SK-N-SH (cell line): ENCODE data around the gene SIPA1L2. TPM values are rescaled to one million over a fixed set of nuclear protein-coding genes. Genes with fewer than 3 reads are reported as not detected.

Experiments
- CTCF ChIA-PET: fragments of 300-600, 350-600 bp; formaldehyde crosslinking; extraction: SDS; loops from one replicate; lab custom pipeline; 2021; lab: Yijun Ruan, JAX
- POLR2A ChIA-PET: fragments of 350-600 bp; sonication (Branson Sonifier 250); formaldehyde crosslinking; extraction: SDS; loops from one replicate; lab custom pipeline; 2020; ENCODE audit warnings: antibody characterized with exemption, inconsistent platforms; lab: Yijun Ruan, JAX
- DNase-seq: peaks from one replicate; pipeline ENCODE4 v3.0.0; 2012
- H2AFZ ChIP-seq: fragments of 200-600 bp; sonication (generic); 2 replicates; pipeline ENCODE4 v1.8.1; 2016; ENCODE audit warnings: antibody characterized with exemption, mild to moderate bottlenecking, low read depth
- H3F3A ChIP-seq: fragments of 200-600 bp; sonication (generic); replicated peaks from 2 replicates; pipeline ENCODE3; 2016; ENCODE audit warnings: antibody characterized with exemption, mild to moderate bottlenecking; ENCODE audit not compliant: insufficient read depth
- H3K27ac ChIP-seq, 2 experiments: fragments of 200-500 bp in 1 of 2; fragments of 200-600 bp in 1 of 2; sonication (Bioruptor generic) in 1 of 2; sonication (generic), shearing (Covaris generic) in 1 of 2; 2 replicates each; pipeline versions ENCODE4 v1.5.1 to v1.6.1; 2014 to 2016; ENCODE audit warnings: low read depth in 2 of 2, inconsistent platforms in 1 of 2, low read length in 1 of 2, mild to moderate bottlenecking in 1 of 2, mixed read lengths in 1 of 2
- H3K27me3 ChIP-seq: fragments of 200-600 bp; sonication (generic), shearing (Covaris generic); 2 replicates; pipeline ENCODE4 v1.6.1; 2016; ENCODE audit warnings: mixed run types; ENCODE audit not compliant: insufficient read depth
- H3K36me3 ChIP-seq, 2 experiments: fragments of 200-500 bp in 1 of 2; fragments of 200-600 bp in 1 of 2; sonication (Bioruptor generic) in 1 of 2; sonication (generic) in 1 of 2; replicated peaks in 1 of 2; 2 replicates each; pipeline versions ENCODE3 to v1.5.1; 2014 to 2016; ENCODE audit warnings: low read length in 1 of 2, mild to moderate bottlenecking in 1 of 2; ENCODE audit not compliant: insufficient read depth in 2 of 2, control insufficient read depth in 1 of 2
- H3K4me1 ChIP-seq, 2 experiments: fragments of 200-500 bp in 1 of 2; fragments of 200-600 bp in 1 of 2; sonication (Bioruptor generic) in 1 of 2; sonication (generic), shearing (Covaris generic) in 1 of 2; 2 replicates each; pipeline versions ENCODE4 v1.5.1 to v1.6.1; 2014 to 2016; ENCODE audit warnings: low read depth in 1 of 2, low read length in 1 of 2, mixed run types in 1 of 2; ENCODE audit not compliant: insufficient read depth in 2 of 2, control insufficient read depth in 1 of 2
- H3K4me2 ChIP-seq: fragments of 200-600 bp; sonication (generic), shearing (Covaris generic); 2 replicates; pipeline ENCODE4 v1.6.1; 2017; ENCODE audit warnings: mixed run types
- H3K4me3 ChIP-seq, 2 experiments: fragments of 200-500 bp in 1 of 2; fragments of 200-600 bp in 1 of 2; sonication (Bioruptor generic) in 1 of 2; sonication (generic), shearing (Covaris generic) in 1 of 2; 2 replicates each; pipeline versions ENCODE4 v1.5.1 to v1.8.1; 2014 to 2016; ENCODE audit warnings: low read depth in 2 of 2, inconsistent platforms in 1 of 2, low read length in 1 of 2, mild to moderate bottlenecking in 1 of 2, mixed read lengths in 1 of 2, moderate library complexity in 1 of 2
- H3K79me2 ChIP-seq: fragments of 200-600 bp; sonication (generic); 2 replicates; pipeline ENCODE4 v1.8.1; 2017; ENCODE audit warnings: mild to moderate bottlenecking; ENCODE audit not compliant: insufficient read depth
- H3K9ac ChIP-seq: fragments of 200-600 bp; sonication (generic); 2 replicates; pipeline ENCODE4 v1.6.1; 2017; ENCODE audit warnings: mixed run types
- H3K9me2 ChIP-seq: fragments of 200-600 bp; sonication (generic); 2 replicates; pipeline ENCODE4 v1.6.1; 2017; ENCODE audit warnings: mixed run types
- H3K9me3 ChIP-seq: fragments of 200-600 bp; sonication (generic); 2 replicates; pipeline ENCODE4 v1.6.1; 2017; ENCODE audit warnings: mixed run types, mild to moderate bottlenecking, moderate library complexity
- H4K20me1 ChIP-seq: fragments of 200-600 bp; sonication (generic); 2 replicates; pipeline ENCODE4 v1.6.1; 2017; ENCODE audit warnings: mild to moderate bottlenecking, mixed run types; ENCODE audit not compliant: insufficient read depth
- CHD2 ChIP-seq: fragments of 150-350 bp; IDR thresholded peaks from 2 replicates; pipeline ENCODE4 v1.6.1; 2018; ENCODE audit warnings: low read length; ENCODE audit not compliant: partially characterized antibody
- CTCF ChIP-seq: fragments of 200-600 bp; sonication (generic); IDR thresholded peaks from 2 replicates; pipeline ENCODE4 v1.6.1; 2017; ENCODE audit warnings: antibody characterized with exemption, mild to moderate bottlenecking, moderate library complexity
- FOXJ3 ChIP-seq: sonication (generic); formaldehyde crosslinking; IDR thresholded peaks from 2 replicates; pipeline ENCODE4 v1.5.1; 2020; ENCODE audit warnings: mild to moderate bottlenecking, missing genetic modification reagents
- GABPA ChIP-seq: IDR thresholded peaks from 2 replicates; pipeline ENCODE4 v1.4.0; 2012; ENCODE audit warnings: low read depth, mild to moderate bottlenecking
- GATA2 ChIP-seq: sonication (generic); formaldehyde crosslinking; IDR thresholded peaks from 2 replicates; pipeline ENCODE4 v1.5.0; 2020; ENCODE audit warnings: mild to moderate bottlenecking, missing genetic modification reagents
- NFIC ChIP-seq: IDR thresholded peaks from 2 replicates; pipeline ENCODE4 v1.4.0; 2012; ENCODE audit warnings: borderline replicate concordance
- NRF1 ChIP-seq: IDR thresholded peaks from 2 replicates; pipeline ENCODE4 v1.6.1; 2012; ENCODE audit warnings: low read depth, mild to moderate bottlenecking, low read length
- POLR2AphosphoS5 ChIP-seq: IDR thresholded peaks from 2 replicates; pipeline ENCODE4 v1.6.1; 2012; ENCODE audit warnings: low read depth, low read length
- RCOR1 ChIP-seq: fragments of 150-350 bp; IDR thresholded peaks from 2 replicates; pipeline ENCODE4 v1.6.1; 2017; ENCODE audit warnings: antibody characterized with exemption, low read length
- RFX5 ChIP-seq: IDR thresholded peaks from 2 replicates; pipeline ENCODE4 v1.6.1; 2012; ENCODE audit warnings: mild to moderate bottlenecking, improper control_type of control experiment, low read length
- SMC3 ChIP-seq: IDR thresholded peaks from 2 replicates; pipeline ENCODE4 v1.6.1; 2012; ENCODE audit warnings: low read depth, low read length, improper control_type of control experiment
- TCF12 ChIP-seq: IDR thresholded peaks from 2 replicates; pipeline ENCODE4 v1.4.0; 2012
- TEAD4 ChIP-seq: IDR thresholded peaks from 2 replicates; pipeline ENCODE4 v1.4.0; 2012; ENCODE audit warnings: mild to moderate bottlenecking, borderline replicate concordance; ENCODE audit not compliant: insufficient read depth
- WGBS: methylation state at CpG from one replicate; pipeline ENCODE4 v1.1.6; 2017; ENCODE audit warnings: low lambda C conversion rate; 5-methylcytosine and 5-hydroxymethylcytosine counted together
- polyA plus RNA-seq, 3 experiments: library from polyadenylated mRNA; depleted of rRNA; stranded (reverse); fragments of >200 nt; gene quantifications; 2 replicates each; pipeline ENCODE4 v1.2.3, GENCODE V29; 2012
- TF ChIP-seq, protein P1 (sequence below): fragments of 150-350 bp; IDR thresholded peaks from 2 replicates; pipeline ENCODE4 v1.6.1; 2017; ENCODE audit warnings: antibody characterized with exemption, low read length, low read depth, borderline replicate concordance
- TF ChIP-seq, protein P2 (sequence below): IDR thresholded peaks from 2 replicates; pipeline ENCODE4 v1.4.0; 2012; ENCODE audit warnings: low read depth

SIPA1L2 gene
- polyA plus RNA-seq, 1 of the 3 experiments (the other 2 are of a cell fraction) = 0.48 TPM

DNA sequence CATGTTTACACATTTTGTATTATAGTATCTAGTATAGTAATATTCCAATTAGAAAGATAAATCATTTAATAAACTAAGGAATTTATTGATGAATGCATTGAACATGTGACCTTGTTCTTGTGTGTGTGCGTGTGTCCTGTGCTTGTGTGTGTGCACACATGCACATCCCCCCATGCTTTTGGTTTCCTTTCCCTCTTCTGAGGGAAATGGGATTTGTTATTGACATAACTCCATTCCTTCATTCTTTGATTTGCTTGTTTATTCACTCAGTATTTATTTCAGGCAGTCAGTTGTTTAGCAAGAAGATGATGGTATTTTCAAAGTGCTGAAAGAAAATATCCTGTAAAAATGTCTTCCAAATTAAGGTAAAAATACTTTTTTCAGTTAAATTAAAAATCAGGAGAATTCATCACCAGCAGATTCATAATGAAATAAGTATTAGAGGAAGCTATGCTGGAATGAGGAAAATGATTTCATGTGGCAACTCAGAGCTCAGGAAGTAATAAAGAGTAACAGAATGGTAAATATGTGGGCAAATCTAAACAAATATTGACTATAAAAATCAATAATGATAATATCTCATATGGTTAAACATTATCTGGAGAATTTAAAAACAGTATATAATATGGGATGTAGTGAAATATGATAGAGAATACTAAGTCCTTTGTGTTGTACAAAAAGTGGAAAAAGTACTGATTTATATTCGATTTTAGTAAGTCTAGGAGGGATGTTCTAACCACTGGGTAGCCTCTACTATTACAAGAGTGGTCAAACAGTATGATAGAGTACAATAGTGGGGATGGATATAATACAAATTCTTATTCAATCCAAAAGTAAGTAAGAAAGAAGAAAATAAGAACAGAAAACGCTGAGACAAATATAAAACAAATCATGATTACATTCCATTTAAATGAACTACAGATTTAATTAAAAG lies 35.2 kb upstream of the SIPA1L2 start:
- no peak overlapping the region for H3K4me3 ChIP-seq
- 49% methylated on average over 3 of the region's 3 CpGs for WGBS
- H2AFZ ChIP-seq = no peak overlapping the region
- DNase-seq = no peak
- H3K9ac ChIP-seq = no peak overlapping the region
- no peak overlapping the region for H3K27ac ChIP-seq
- H3K36me3 ChIP-seq = no peaks in the 10 kb centered on the region
- no peaks in the 10 kb centered on the region; a peak in 1 of 4 replicates for H3K4me1 ChIP-seq
- POLR2A ChIA-PET = no interaction called here
- TF ChIP-seq RCOR1 (no peak), CHD2 (no peak), TEAD4 (no peak), NRF1 (no peak), FOXJ3 (no peak), SMC3 (no peak), TCF12 (no peak), POLR2AphosphoS5 (no peak)
- TF ChIP-seq, protein P1, sequence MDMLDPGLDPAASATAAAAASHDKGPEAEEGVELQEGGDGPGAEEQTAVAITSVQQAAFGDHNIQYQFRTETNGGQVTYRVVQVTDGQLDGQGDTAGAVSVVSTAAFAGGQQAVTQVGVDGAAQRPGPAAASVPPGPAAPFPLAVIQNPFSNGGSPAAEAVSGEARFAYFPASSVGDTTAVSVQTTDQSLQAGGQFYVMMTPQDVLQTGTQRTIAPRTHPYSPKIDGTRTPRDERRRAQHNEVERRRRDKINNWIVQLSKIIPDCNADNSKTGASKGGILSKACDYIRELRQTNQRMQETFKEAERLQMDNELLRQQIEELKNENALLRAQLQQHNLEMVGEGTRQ = no peak
- TF ChIP-seq, protein P2, sequence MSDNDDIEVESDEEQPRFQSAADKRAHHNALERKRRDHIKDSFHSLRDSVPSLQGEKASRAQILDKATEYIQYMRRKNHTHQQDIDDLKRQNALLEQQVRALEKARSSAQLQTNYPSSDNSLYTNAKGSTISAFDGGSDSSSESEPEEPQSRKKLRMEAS = no peak
- CTCF ChIA-PET = interaction anchor here (1.0 to 1.2 kb wide), 2 partner anchors 14 to 128 kb away, joined by 3 read pairs; no protein-coding TSS in a partner anchor
- H4K20me1 ChIP-seq = no peaks in the 10 kb centered on the region
- H3K79me2 ChIP-seq = no peaks in the 10 kb centered on the region
- no peaks in the 10 kb centered on the region for H3F3A ChIP-seq
- no peaks in the 10 kb centered on the region for H3K9me3 ChIP-seq
- no peaks in the 10 kb centered on the region for H3K9me2 ChIP-seq
- no peak overlapping the region for H3K4me2 ChIP-seq
- no peaks in the 10 kb centered on the region for H3K27me3 ChIP-seq

GRCh38 chr1:232662910-232663309 lies 33.0 kb upstream of the SIPA1L2 start:
- no peak for DNase-seq
- ChIA-PET CTCF (no interaction called here), POLR2A (no interaction called here)
- Histone ChIP-seq H3K4me1 (no peaks in the 10 kb centered on the region; a peak in 2 of 4 replicates), H2AFZ (no peak overlapping the region), H3K9me3 (no peaks in the 10 kb centered on the region), H3K4me3 (no peak overlapping the region), H3K9me2 (no peaks in the 10 kb centered on the region), H4K20me1 (no peaks in the 10 kb centered on the region), H3K27me3 (no peaks in the 10 kb centered on the region), H3K4me2 (no peak overlapping the region), H3K79me2 (no peaks in the 10 kb centered on the region), H3F3A (no peaks in the 10 kb centered on the region), H3K27ac (no peak overlapping the region), H3K9ac (no peak overlapping the region), H3K36me3 (no peaks in the 10 kb centered on the region)
- WGBS = 41% methylated on average over 7 of the region's 7 CpGs
- TF ChIP-seq GATA2 (CRISPR knock-in tag) = no peak
- TF ChIP-seq CHD2 = no peak
- no peak for TF ChIP-seq NFIC
- TF ChIP-seq FOXJ3 = no peak
- TF ChIP-seq CTCF = no peak
- no peak for TF ChIP-seq RFX5
- TF ChIP-seq RCOR1 = no peak
- no peak for TF ChIP-seq GABPA
